Measurements from ENCODE around the gene CCNG2.

The CCNG2 gene

DNA sequence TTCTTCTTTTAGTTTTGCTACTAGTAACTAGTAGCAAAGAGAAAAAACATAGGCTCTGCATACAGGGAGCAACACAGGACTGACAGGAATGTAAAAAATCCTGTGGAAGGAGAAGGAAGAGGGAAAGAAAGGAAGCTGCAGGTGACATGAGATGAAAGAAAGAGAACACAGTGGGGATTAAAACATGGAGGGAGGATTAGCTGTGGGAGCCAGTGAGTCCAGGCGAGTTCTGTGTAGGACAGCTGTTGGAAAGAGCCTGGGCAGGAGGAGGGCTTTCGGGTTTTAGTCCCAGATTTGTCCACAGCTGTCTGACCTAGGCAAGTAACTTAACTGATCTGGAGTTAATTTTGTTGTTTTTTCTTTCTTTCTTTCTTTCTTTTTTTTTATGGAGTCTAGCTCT lies 21.6 kb downstream of the CCNG2 start:
- DNase-seq, result no peak

DNA sequence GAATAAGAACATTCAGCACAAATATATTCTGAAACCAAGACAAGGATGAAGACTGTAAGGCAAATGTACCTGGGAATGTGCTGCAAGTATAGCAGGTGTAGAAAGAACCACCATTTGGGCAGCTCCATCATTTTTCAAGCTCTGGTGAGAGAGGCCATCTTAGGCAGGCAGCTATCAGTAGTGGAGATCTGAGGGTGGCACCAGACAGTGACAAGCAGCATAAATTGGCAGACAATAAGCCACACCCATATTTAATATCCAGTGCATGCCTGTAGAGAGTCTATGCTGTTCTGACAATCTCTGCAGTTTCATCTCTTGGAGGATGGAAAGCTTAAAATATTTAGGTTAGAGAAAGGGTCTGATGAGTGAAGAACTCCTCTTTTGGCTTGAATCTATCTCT lies 22.5 kb downstream of the CCNG2 start:
- no peak for DNase-seq

- no peak for DNase-seq
Observed at GRCh38 chr4:77181720-77182119, 24.7 kb downstream of the CCNG2 start.

DNA sequence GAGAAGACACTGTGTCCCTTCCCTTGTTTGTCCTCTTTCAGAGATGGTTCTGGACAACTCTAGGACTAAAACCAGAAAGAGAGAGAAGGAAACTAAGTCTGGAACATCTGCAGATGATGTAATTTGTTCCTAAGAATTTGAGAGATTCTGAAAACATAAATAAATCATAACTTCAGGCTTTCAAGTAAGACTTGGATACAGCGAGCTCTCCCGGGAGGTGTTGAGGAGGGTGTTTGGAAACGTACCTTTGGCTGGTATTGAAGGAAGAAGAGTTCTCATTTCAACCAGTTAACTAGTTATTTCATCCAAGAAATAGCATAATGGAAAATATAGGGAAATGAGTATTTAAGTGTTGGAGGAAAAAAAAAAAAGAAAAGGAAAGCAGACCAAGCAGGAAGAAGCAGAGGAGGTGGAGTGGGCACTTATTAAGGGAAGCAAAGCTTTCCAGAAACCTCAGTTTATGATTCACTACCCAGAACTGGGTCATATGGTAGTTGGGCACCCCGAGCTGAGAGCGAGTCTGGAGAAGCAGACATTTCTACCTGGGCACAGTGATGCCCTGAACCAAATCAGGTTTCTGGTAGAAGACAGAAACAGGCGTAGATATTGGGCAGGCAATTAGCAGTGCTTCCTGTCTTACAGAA lies 26.9 kb downstream of the CCNG2 start:
- no peak for DNase-seq

GRCh38 chr4:77184974-77185373 lies 28.0 kb downstream of the CCNG2 start:
- no peak for DNase-seq

DNA sequence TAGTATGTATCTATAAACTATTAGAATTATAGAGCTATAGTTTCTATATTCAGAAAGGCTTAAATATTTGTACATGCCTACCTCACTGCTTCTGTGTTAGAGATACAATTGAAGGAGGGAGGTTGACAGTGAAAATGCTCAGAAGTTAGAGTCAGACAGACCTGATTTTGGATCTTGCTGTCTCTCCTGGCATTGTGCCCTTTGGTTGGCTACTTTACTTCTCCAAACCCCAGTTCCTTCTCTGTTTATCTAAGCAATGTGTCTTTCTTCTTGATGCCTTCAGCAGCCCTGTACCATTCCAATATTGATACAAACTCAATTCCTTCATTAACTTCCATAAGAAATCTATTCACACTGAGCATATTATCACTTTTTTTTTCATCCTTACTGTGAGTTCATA lies 28.7 kb downstream of the CCNG2 start:
- no peak for DNase-seq

- no peak for DNase-seq
Observed at GRCh38 chr4:77187322-77187721, 30.3 kb downstream of the CCNG2 start.

DNA sequence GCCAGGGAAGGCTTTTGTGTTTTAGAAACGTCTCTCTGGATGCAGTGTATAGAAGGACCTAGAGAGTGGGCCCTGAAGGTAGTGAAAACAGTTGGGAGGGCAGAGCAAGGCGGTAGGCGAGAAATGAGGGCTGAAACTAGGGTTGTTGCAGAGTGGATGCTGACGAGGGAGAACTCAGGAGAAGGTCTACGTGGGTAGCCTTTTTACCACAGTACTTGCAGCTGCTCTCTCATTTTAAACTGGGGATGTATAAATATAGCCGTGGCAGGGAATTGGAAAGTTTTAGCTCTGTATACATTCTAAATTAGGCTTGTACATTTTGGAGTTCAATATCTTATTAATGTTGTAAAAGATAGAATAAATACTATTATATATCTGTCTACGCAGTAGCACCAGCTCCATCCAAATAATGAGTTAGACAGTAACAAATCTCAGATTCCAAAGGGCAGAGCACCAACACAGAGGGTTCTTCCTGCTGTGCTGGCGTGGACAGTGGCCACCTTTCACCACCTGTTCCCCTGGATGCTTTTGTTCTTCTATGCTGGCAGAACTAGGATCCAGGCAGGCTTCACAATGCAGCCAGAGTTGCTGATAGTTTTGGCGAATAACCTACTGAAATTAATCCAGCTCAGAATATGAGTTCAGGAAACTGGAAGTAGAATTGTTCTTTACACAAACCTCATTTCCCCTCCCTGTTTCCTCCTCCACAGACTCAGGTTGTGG lies 31.7 kb downstream of the CCNG2 start:
- no peak for DNase-seq

GRCh38 chr4:77189412-77189811 lies 32.4 kb downstream of the CCNG2 start:
- no peak for DNase-seq

- DNase-seq, result no peak
Observed at GRCh38 chr4:77190053-77190452, 33.0 kb downstream of the CCNG2 start.

GRCh38 chr4:77193046-77193445 lies 36.0 kb downstream of the CCNG2 start:
- no peak for DNase-seq

- DNase-seq, result peak; percentile 28
Observed at GRCh38 chr4:77193511-77194102, 36.6 kb downstream of the CCNG2 start.

GRCh38 chr4:77194366-77194765 lies 37.4 kb downstream of the CCNG2 start:
- no peak for DNase-seq

DNA sequence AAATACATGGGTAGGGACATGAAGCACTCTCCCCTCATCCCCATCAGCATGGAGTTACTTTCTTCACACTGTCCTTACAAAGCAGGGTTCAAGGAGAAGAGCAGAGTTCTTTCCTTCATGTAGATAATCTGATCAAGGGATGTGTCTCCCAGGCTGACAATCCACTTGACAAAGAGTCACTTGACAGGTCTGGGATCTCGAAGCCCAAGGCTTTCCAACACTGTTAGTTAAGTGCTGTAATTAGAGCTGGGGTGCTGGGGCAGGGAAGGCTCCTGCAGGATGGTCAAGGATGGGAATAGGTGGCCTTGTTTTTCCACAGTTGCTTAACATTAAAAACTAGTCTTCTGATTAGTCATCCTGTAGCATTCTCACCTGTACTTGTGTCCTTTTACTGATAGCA lies 38.0 kb downstream of the CCNG2 start:
- DNase-seq, result no peak

DNA sequence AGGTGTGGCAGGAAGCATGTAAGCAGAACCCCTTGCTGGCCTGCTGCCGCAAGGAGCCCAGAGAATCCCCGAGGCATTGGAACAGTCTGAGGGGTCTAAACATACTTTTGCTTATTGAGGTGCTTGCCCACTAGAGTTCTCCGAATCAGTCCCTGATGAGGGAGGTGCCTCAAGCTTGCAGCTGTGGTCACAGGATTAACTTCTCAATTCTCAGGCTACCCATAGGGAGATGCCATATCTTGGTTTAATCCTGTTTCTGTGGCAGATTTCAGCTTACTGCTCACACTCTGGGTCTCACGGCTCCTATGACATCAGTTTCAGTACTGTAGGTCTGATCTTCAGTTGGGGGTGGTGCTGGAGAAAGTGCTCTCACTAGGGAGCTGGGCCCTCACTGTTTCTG lies 39.9 kb downstream of the CCNG2 start:
- DNase-seq, result no peak

- DNase-seq, result no peak
Observed at GRCh38 chr4:77197361-77197760, 40.4 kb downstream of the CCNG2 start.

DNA sequence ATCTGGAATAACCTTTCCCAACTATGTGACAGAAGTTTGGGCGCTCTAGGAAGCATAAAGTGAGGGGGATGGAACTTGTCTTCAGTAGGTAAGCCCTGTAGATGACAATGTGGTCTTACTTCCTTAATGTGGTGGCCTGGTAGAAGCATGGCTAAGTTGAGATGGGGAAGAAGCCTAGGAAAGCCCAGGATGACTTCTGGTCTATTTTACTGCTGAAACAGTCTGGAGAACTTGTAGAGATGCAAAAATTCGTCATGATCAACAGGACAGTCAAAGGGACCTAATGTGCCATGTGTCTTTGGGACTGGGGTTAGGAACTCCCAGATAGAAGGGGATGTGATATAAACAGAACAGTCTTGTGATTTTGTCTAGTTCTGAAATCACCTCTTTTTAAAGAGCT lies 40.8 kb downstream of the CCNG2 start:
- no peak for DNase-seq

DNA sequence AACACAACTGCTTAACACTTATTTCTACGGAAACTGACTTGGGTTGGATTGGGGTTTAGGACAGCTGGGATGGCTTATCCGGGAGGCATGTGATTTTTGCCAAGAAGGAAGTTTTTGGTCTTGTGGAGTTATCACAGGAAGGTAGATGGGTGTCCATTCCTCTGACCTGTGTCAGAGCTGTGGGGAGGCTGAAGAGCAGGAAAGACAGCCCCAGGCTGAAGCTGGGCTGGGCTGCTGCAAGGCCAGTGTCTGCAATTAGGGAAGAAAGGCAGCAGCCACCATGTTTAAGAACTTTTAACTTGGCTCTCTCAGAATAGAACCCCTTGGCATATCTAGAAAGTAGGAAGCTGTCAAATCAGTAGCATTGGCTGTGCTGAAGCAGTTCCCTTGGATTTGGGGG lies 42.3 kb downstream of the CCNG2 start:
- no peak for DNase-seq

- DNase-seq, result no peak
Observed at GRCh38 chr4:77199701-77200100, 42.7 kb downstream of the CCNG2 start.

DNA sequence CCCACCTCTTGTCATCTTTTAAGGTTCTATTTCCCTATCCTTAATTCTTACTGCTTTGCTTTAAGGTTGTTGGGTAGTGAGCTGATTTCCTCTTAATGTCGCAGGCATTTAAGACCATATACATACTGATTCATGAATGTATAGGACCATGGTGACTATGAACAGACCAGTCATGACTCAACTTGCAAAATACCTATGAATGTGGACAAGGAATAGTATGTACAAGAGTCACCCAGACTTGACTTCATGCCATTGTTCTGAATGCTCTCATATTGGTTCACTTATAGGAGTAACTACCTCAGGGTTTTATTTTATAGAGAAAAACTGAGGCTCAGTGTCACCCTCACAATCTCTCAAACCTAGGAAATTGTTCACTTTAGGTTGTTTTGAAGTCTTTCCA lies 44.3 kb downstream of the CCNG2 start:
- DNase-seq, result no peak

DNA sequence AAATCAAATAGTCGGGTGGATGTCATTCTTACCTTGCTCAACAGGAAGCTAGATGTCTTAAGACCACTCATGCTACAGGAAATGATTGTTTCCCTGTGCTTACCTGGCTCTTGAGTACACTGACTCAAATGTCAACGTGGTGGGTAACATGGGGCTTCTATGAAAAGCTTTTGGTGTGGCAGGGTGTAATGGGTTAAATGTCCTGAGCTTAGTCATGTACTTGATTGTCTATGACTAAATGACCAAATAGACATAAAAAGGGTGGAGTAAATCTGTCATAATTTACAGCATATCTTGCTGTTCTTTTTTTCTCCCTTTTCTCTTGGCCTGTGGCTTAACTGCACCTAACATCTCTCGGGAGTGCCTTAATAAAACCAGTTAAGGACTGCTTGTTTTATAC lies 44.9 kb downstream of the CCNG2 start:
- DNase-seq, result no peak

DNA sequence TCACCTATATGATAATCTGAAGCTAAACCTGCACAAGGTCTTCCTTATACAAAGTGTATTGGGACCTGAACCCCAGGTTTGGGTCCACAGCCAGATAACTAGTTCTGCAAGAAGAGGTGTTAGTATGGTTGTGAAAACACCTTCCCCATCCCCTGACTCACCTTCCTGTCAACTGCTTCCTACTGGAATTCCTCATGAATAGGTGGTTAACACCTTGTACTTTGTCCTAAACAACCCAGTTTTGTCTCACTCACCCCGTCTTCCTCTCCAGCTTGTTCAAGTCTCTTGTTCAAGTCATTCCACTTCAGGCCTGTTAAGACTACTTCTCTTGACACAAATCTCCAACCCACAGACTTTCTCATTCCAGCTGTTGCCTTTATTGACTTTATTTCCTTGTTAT lies 45.5 kb downstream of the CCNG2 start:
- DNase-seq, result no peak

- DNase-seq, result no peak
Observed at GRCh38 chr4:77203380-77204197, 46.6 kb downstream of the CCNG2 start.

DNA sequence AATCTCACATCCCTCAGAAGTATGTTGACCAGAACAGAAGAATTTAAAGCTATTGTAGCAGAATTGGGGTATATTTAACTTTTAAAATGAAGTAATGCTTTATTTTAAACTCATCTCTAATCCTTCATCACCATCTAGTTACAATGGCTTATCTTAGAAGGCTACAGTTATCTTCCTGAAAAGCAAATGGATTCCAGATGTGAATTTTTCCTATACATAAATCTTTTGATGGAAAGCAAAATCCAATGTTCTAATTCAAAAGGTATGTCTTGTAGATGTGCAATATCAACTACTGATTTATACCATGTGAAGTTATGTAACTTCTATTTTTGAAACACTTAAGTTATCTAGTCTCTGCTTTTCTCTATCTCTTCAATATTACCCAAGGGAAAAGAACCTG lies 47.6 kb downstream of the CCNG2 start:
- no peak for DNase-seq
